SK-N-SH (cell line): ENCODE results near the gene SPTB. TPM values are rescaled to one million over a fixed set of nuclear protein-coding genes. Genes with fewer than 3 reads are reported as not detected.

Experiments
- CTCF ChIA-PET: fragments of 300-600, 350-600 bp; formaldehyde crosslinking; extraction: SDS; loops from one replicate; lab custom pipeline; 2021; lab: Yijun Ruan, JAX
- POLR2A ChIA-PET: fragments of 350-600 bp; sonication (Branson Sonifier 250); formaldehyde crosslinking; extraction: SDS; loops from one replicate; lab custom pipeline; 2020; ENCODE audit warnings: antibody characterized with exemption, inconsistent platforms; lab: Yijun Ruan, JAX
- DNase-seq: peaks from one replicate; pipeline ENCODE4 v3.0.0; 2012
- H2AFZ ChIP-seq: fragments of 200-600 bp; sonication (generic); 2 replicates; pipeline ENCODE4 v1.8.1; 2016; ENCODE audit warnings: antibody characterized with exemption, mild to moderate bottlenecking, low read depth
- H3F3A ChIP-seq: fragments of 200-600 bp; sonication (generic); replicated peaks from 2 replicates; pipeline ENCODE3; 2016; ENCODE audit warnings: antibody characterized with exemption, mild to moderate bottlenecking; ENCODE audit not compliant: insufficient read depth
- H3K27ac ChIP-seq, 2 experiments: fragments of 200-500 bp in 1 of 2; fragments of 200-600 bp in 1 of 2; sonication (Bioruptor generic) in 1 of 2; sonication (generic), shearing (Covaris generic) in 1 of 2; 2 replicates each; pipeline versions ENCODE4 v1.5.1 to v1.6.1; 2014 to 2016; ENCODE audit warnings: low read depth in 2 of 2, inconsistent platforms in 1 of 2, low read length in 1 of 2, mild to moderate bottlenecking in 1 of 2, mixed read lengths in 1 of 2
- H3K27me3 ChIP-seq: fragments of 200-600 bp; sonication (generic), shearing (Covaris generic); 2 replicates; pipeline ENCODE4 v1.6.1; 2016; ENCODE audit warnings: mixed run types; ENCODE audit not compliant: insufficient read depth
- H3K36me3 ChIP-seq, 2 experiments: fragments of 200-500 bp in 1 of 2; fragments of 200-600 bp in 1 of 2; sonication (Bioruptor generic) in 1 of 2; sonication (generic) in 1 of 2; replicated peaks in 1 of 2; 2 replicates each; pipeline versions ENCODE3 to v1.5.1; 2014 to 2016; ENCODE audit warnings: low read length in 1 of 2, mild to moderate bottlenecking in 1 of 2; ENCODE audit not compliant: insufficient read depth in 2 of 2, control insufficient read depth in 1 of 2
- H3K4me1 ChIP-seq, 2 experiments: fragments of 200-500 bp in 1 of 2; fragments of 200-600 bp in 1 of 2; sonication (Bioruptor generic) in 1 of 2; sonication (generic), shearing (Covaris generic) in 1 of 2; 2 replicates each; pipeline versions ENCODE4 v1.5.1 to v1.6.1; 2014 to 2016; ENCODE audit warnings: low read depth in 1 of 2, low read length in 1 of 2, mixed run types in 1 of 2; ENCODE audit not compliant: insufficient read depth in 2 of 2, control insufficient read depth in 1 of 2
- H3K4me2 ChIP-seq: fragments of 200-600 bp; sonication (generic), shearing (Covaris generic); 2 replicates; pipeline ENCODE4 v1.6.1; 2017; ENCODE audit warnings: mixed run types
- H3K4me3 ChIP-seq, 2 experiments: fragments of 200-500 bp in 1 of 2; fragments of 200-600 bp in 1 of 2; sonication (Bioruptor generic) in 1 of 2; sonication (generic), shearing (Covaris generic) in 1 of 2; 2 replicates each; pipeline versions ENCODE4 v1.5.1 to v1.8.1; 2014 to 2016; ENCODE audit warnings: low read depth in 2 of 2, inconsistent platforms in 1 of 2, low read length in 1 of 2, mild to moderate bottlenecking in 1 of 2, mixed read lengths in 1 of 2, moderate library complexity in 1 of 2
- H3K79me2 ChIP-seq: fragments of 200-600 bp; sonication (generic); 2 replicates; pipeline ENCODE4 v1.8.1; 2017; ENCODE audit warnings: mild to moderate bottlenecking; ENCODE audit not compliant: insufficient read depth
- H3K9ac ChIP-seq: fragments of 200-600 bp; sonication (generic); 2 replicates; pipeline ENCODE4 v1.6.1; 2017; ENCODE audit warnings: mixed run types
- H3K9me2 ChIP-seq: fragments of 200-600 bp; sonication (generic); 2 replicates; pipeline ENCODE4 v1.6.1; 2017; ENCODE audit warnings: mixed run types
- H3K9me3 ChIP-seq: fragments of 200-600 bp; sonication (generic); 2 replicates; pipeline ENCODE4 v1.6.1; 2017; ENCODE audit warnings: mixed run types, mild to moderate bottlenecking, moderate library complexity
- H4K20me1 ChIP-seq: fragments of 200-600 bp; sonication (generic); 2 replicates; pipeline ENCODE4 v1.6.1; 2017; ENCODE audit warnings: mild to moderate bottlenecking, mixed run types; ENCODE audit not compliant: insufficient read depth
- CHD2 ChIP-seq: fragments of 150-350 bp; IDR thresholded peaks from 2 replicates; pipeline ENCODE4 v1.6.1; 2018; ENCODE audit warnings: low read length; ENCODE audit not compliant: partially characterized antibody
- ELF1 ChIP-seq: IDR thresholded peaks from 2 replicates; pipeline ENCODE4 v1.4.0; 2012
- EP300 ChIP-seq, 2 experiments: IDR thresholded peaks; 2 replicates each; pipeline versions ENCODE4 v1.4.0 to v1.6.1; 2012; ENCODE audit warnings: borderline replicate concordance in 1 of 2, low read depth in 1 of 2, low read length in 1 of 2
- EZH2phosphoT487 ChIP-seq: fragments of 200-600 bp; sonication (generic); IDR thresholded peaks from 2 replicates; pipeline ENCODE4 v1.6.1; 2017; ENCODE audit warnings: low read depth, mixed run types, mild to moderate bottlenecking, antibody characterized with exemption, moderate library complexity, borderline replicate concordance
- FOXJ3 ChIP-seq: sonication (generic); formaldehyde crosslinking; IDR thresholded peaks from 2 replicates; pipeline ENCODE4 v1.5.1; 2020; ENCODE audit warnings: mild to moderate bottlenecking, missing genetic modification reagents
- FOXM1 ChIP-seq: IDR thresholded peaks from 2 replicates; pipeline ENCODE4 v1.4.0; 2012; ENCODE audit warnings: low read depth, mild to moderate bottlenecking
- JUND ChIP-seq: IDR thresholded peaks from 2 replicates; pipeline ENCODE4 v1.4.0; 2012
- MEF2A ChIP-seq: IDR thresholded peaks from 2 replicates; pipeline ENCODE4 v1.4.0; 2012; ENCODE audit warnings: low read depth, borderline replicate concordance
- MXI1 ChIP-seq: IDR thresholded peaks from 2 replicates; pipeline ENCODE4 v1.6.1; 2012; ENCODE audit warnings: mild to moderate bottlenecking, low read depth, low read length, improper control_type of control experiment
- POLR2AphosphoS5 ChIP-seq: IDR thresholded peaks from 2 replicates; pipeline ENCODE4 v1.6.1; 2012; ENCODE audit warnings: low read depth, low read length
- RAD21 ChIP-seq: IDR thresholded peaks from 2 replicates; pipeline ENCODE4 v1.6.1; 2012; ENCODE audit warnings: mild to moderate bottlenecking, low read length
- RXRA ChIP-seq: IDR thresholded peaks from 2 replicates; pipeline ENCODE4 v1.4.0; 2012; ENCODE audit warnings: low read depth, mild to moderate bottlenecking, borderline replicate concordance
- SIN3A ChIP-seq: IDR thresholded peaks from 2 replicates; pipeline ENCODE4 v1.6.1; 2012; ENCODE audit warnings: low read depth, mild to moderate bottlenecking, low read length, moderate library complexity, borderline replicate concordance
- SMC3 ChIP-seq: IDR thresholded peaks from 2 replicates; pipeline ENCODE4 v1.6.1; 2012; ENCODE audit warnings: low read depth, low read length, improper control_type of control experiment
- TAF1 ChIP-seq: IDR thresholded peaks from 2 replicates; pipeline ENCODE4 v1.6.1; 2012; ENCODE audit warnings: low read depth, mild to moderate bottlenecking, low read length, moderate library complexity, borderline replicate concordance
- WGBS: methylation state at CpG from one replicate; pipeline ENCODE4 v1.1.6; 2017; ENCODE audit warnings: low lambda C conversion rate; 5-methylcytosine and 5-hydroxymethylcytosine counted together
- polyA plus RNA-seq, 3 experiments: library from polyadenylated mRNA; depleted of rRNA; stranded (reverse); fragments of >200 nt; gene quantifications; 2 replicates each; pipeline ENCODE4 v1.2.3, GENCODE V29; 2012
- TF ChIP-seq, protein P1 (sequence below): fragments of 150-350 bp; IDR thresholded peaks from 2 replicates; pipeline ENCODE4 v1.6.1; 2017; ENCODE audit warnings: antibody characterized with exemption, low read length, low read depth, borderline replicate concordance
- TF ChIP-seq, protein P2 (sequence below): IDR thresholded peaks from 2 replicates; pipeline ENCODE4 v1.4.0; 2012; ENCODE audit warnings: low read depth, borderline replicate concordance
- TF ChIP-seq, protein P3 (sequence below): IDR thresholded peaks from 2 replicates; pipeline ENCODE4 v1.4.0; 2012; ENCODE audit warnings: low read depth
- TF ChIP-seq, protein P4 (sequence below): IDR thresholded peaks from 2 replicates; pipeline ENCODE4 v1.6.1; 2012; ENCODE audit warnings: mild to moderate bottlenecking, low read depth, low read length, moderate library complexity
- TF ChIP-seq, protein P5 (sequence below): fragments of 200-600 bp; sonication (generic); IDR thresholded peaks from 2 replicates; pipeline ENCODE4 v1.6.1; 2017; ENCODE audit warnings: antibody characterized with exemption, mild to moderate bottlenecking, moderate library complexity

Gene SPTB
- polyA plus RNA-seq, 1 of the 3 experiments (the other 2 are of a cell fraction): 0.15 TPM

DNA sequence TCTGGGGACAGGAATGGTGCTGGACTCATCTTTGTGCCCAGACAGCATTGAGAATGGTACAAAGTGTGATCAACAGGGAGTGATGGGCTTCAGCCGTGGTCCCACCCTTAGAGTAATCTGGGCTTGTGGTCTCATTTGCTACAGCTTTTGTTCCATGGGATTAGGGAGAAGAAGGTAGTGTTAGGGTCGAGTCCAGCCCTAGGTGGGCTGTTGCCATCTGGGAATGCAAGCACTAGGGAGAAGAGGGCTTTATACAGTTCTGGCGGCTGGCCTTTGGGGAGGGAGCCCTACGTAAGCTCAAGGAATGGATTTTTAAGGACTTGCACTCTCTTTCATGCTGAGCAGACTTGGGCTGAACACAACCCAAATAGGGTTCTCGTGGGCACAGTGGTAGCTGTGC lies 170.6 kb downstream of the SPTB start:
- Histone ChIP-seq H2AFZ (no peak overlapping the region), H3K27me3 (no peaks in the 10 kb centered on the region), H3K9me3 (peaks cover 11% of the 10 kb centered on the region), H3K4me1 (peaks cover 0 to 31% of the 10 kb centered on the region in 2 experiments; a peak in 1 of 4 replicates), H3K4me2 (no peak overlapping the region), H3K27ac (no peak overlapping the region), H3F3A (no peaks in the 10 kb centered on the region), H3K4me3 (no peak overlapping the region), H3K9ac (no peak overlapping the region), H3K9me2 (no peaks in the 10 kb centered on the region), H3K36me3 (peaks cover 0 to 6% of the 10 kb centered on the region in 2 experiments), H4K20me1 (no peaks in the 10 kb centered on the region), H3K79me2 (peaks cover 42% of the 10 kb centered on the region; the same call in 1 of the 2 replicates)
- POLR2A ChIA-PET: no interaction called here
- TF ChIP-seq EP300 (IDR thresholded peaks at IDR 0.05; ENCODE audit: borderline replicate concordance in 1 of 2, low read depth in 1 of 2, low read length in 1 of 2) (no peak), MXI1 (no peak), EZH2phosphoT487 (no peak), RAD21 (no peak), SIN3A (no peak), JUND (no peak), TAF1 (no peak), POLR2AphosphoS5 (no peak), MEF2A (no peak), ELF1 (no peak), FOXJ3 (CRISPR knock-in tag) (no peak), RXRA (no peak), SMC3 (no peak), FOXM1 (no peak), CHD2 (no peak)
- TF ChIP-seq, protein P1, sequence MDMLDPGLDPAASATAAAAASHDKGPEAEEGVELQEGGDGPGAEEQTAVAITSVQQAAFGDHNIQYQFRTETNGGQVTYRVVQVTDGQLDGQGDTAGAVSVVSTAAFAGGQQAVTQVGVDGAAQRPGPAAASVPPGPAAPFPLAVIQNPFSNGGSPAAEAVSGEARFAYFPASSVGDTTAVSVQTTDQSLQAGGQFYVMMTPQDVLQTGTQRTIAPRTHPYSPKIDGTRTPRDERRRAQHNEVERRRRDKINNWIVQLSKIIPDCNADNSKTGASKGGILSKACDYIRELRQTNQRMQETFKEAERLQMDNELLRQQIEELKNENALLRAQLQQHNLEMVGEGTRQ: no peak
- TF ChIP-seq, protein P2, sequence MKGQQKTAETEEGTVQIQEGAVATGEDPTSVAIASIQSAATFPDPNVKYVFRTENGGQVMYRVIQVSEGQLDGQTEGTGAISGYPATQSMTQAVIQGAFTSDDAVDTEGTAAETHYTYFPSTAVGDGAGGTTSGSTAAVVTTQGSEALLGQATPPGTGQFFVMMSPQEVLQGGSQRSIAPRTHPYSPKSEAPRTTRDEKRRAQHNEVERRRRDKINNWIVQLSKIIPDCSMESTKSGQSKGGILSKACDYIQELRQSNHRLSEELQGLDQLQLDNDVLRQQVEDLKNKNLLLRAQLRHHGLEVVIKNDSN: no peak
- TF ChIP-seq, protein P3, sequence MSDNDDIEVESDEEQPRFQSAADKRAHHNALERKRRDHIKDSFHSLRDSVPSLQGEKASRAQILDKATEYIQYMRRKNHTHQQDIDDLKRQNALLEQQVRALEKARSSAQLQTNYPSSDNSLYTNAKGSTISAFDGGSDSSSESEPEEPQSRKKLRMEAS: no peak
- TF ChIP-seq, protein P4, sequence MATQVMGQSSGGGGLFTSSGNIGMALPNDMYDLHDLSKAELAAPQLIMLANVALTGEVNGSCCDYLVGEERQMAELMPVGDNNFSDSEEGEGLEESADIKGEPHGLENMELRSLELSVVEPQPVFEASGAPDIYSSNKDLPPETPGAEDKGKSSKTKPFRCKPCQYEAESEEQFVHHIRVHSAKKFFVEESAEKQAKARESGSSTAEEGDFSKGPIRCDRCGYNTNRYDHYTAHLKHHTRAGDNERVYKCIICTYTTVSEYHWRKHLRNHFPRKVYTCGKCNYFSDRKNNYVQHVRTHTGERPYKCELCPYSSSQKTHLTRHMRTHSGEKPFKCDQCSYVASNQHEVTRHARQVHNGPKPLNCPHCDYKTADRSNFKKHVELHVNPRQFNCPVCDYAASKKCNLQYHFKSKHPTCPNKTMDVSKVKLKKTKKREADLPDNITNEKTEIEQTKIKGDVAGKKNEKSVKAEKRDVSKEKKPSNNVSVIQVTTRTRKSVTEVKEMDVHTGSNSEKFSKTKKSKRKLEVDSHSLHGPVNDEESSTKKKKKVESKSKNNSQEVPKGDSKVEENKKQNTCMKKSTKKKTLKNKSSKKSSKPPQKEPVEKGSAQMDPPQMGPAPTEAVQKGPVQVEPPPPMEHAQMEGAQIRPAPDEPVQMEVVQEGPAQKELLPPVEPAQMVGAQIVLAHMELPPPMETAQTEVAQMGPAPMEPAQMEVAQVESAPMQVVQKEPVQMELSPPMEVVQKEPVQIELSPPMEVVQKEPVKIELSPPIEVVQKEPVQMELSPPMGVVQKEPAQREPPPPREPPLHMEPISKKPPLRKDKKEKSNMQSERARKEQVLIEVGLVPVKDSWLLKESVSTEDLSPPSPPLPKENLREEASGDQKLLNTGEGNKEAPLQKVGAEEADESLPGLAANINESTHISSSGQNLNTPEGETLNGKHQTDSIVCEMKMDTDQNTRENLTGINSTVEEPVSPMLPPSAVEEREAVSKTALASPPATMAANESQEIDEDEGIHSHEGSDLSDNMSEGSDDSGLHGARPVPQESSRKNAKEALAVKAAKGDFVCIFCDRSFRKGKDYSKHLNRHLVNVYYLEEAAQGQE: no peak
- TF ChIP-seq, protein P5, sequence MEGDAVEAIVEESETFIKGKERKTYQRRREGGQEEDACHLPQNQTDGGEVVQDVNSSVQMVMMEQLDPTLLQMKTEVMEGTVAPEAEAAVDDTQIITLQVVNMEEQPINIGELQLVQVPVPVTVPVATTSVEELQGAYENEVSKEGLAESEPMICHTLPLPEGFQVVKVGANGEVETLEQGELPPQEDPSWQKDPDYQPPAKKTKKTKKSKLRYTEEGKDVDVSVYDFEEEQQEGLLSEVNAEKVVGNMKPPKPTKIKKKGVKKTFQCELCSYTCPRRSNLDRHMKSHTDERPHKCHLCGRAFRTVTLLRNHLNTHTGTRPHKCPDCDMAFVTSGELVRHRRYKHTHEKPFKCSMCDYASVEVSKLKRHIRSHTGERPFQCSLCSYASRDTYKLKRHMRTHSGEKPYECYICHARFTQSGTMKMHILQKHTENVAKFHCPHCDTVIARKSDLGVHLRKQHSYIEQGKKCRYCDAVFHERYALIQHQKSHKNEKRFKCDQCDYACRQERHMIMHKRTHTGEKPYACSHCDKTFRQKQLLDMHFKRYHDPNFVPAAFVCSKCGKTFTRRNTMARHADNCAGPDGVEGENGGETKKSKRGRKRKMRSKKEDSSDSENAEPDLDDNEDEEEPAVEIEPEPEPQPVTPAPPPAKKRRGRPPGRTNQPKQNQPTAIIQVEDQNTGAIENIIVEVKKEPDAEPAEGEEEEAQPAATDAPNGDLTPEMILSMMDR: no peak
- CTCF ChIA-PET: interaction anchor here (0.9 to 2.7 kb wide), 4 partner anchors 38 to 114 kb away, joined by 3 to 10 read pairs (median 6); no protein-coding TSS in a partner anchor
- 95% methylated on average over 5 of the region's 5 CpGs for WGBS
- no peak for DNase-seq
